NOMO-1 (cell line): ENCODE data around the gene GRK3.

Source experiments
- DNase-seq, 2 experiments: peaks; one replicate each; lab custom pipeline; 2025; ENCODE audit not compliant: unreplicated experiment in 2 of 2; lab: John Stamatoyannopoulos, UW

The GRK3 gene

DNA sequence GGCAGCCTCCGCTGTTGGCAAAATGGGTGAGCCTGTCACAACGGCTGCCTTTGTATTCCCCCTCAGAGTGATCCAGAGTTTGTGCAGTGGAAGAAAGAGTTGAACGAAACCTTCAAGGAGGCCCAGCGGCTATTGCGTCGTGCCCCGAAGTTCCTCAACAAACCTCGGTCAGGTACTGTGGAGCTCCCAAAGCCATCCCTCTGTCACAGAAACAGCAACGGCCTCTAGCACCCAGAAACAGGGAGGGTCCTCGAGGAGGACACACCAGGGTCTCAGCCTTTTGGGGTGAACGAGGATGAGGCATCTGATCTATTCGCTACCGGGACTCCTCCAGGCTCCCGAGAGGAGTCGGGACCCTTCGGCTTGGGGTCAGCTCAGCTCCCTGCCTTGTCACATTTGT lies 157.7 kb downstream of the GRK3 start:
- DNase-seq: no peak

- DNase-seq: no peak
These were observed 158.2 kb downstream of the GRK3 start for GRCh38 chr22:25722626-25723025.

- DNase-seq: no peak
These were observed 161.8 kb downstream of the GRK3 start for GRCh38 chr22:25726241-25726640.

- DNase-seq: no peak
These were observed 163.6 kb downstream of the GRK3 start for GRCh38 chr22:25728071-25728470.

GRCh38 chr22:25729016-25729995 lies 164.8 kb downstream of the GRK3 start:
- DNase-seq: no peak

DNA sequence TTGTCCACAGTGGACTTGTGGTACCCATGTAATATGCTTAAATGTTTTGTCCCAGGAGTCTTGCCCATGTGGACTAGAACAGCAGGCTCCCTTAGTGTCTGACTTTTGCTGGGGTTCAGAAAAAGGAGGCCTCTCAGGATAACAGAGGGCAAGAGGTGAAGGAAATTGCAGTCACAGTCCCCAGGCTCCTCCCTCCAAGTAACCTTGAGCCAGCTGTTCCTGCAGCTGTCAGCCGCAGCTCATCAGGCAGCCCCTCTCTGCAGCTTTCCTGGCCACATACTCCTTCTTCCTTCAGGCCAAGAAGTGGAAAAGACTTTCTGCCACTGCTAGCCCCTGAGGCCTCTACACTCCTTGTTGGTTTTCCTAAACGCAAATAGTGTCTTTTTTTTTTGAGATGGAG lies 171.2 kb downstream of the GRK3 start:
- DNase-seq: no peak

DNA sequence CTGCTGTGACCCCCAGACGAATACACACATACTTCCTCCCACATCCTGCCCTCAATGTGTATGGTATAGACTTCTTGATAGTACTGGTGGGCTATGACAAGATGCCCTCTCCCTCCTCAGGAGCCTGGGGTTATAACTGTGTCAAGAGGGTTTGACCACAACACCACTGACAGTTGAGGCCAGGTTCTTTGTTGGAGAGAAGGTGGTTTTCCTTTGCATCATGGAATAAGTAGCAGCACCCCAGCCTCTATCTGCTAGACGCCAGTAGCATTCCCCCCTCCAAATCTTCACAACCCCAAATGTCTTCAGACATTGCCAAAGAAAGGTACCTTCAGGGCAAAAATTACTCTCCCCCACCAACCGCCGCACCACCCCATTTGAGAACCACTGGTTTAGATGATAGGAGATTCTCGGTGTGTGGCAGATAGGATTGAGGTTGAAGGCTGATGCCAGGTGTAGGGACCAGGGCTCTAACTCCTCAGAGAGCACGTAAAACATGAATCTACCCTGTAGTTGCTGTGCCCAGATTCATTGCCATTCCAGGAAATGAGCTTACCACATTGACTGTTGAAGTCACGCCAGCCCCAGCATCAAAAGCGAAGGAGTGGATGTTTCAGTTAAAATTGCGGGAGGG lies 172.0 kb downstream of the GRK3 start:
- no peak for DNase-seq

GRCh38 chr22:25739659-25740344 lies 175.3 kb downstream of the GRK3 start:
- DNase-seq: no peak

DNA sequence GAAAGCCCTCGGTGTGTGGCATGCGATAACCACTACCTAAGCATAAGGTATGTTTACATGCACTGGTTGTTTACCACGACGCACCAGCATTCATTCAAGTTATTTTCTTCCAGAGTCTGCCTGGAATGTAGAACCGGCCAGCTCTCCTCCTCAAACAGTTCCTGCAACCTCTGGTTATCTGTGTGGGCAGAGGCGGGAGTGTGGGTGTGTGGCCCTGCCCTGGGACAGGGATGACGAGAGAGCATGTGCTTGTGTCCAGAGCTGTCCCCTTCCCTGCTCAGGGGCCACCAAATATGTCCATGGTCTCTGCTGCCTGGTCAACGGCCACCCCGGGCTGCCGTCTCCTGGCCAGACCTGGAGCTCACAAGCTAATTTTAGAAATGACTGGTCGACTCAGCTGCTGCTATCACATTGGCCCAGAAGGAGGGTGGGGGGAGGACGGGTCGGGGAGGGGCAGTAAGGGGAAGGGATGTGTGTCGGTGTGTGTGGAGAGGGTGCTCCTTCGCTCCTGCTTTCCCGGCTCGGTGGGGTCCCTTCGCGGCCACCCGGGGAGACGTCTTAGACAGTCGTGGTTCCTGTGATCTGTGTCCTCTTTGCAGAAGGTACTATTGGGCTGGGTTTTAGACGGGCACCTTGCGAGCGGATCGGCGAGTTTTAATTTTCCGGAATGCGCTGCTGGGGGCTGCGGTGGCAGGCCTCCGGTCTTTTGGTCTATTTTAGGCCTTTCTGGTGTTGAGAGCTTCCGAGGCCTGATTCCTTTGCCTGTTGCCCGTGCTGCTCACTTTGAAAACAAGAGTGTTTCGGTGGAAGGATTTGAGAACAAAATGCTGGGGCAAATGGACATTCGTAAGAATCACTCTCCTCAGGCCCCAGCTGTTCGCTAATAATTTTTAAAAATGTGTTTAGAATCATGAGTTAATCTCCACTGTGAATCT lies 177.5 kb downstream of the GRK3 start, which contains the start of gene MYO18B:
MYO18B (plus strand) TSS at position 497 of the 935 bp plus-strand sequence. CDS start 18,905 bp downstream, outside the sequence.
- no peak for DNase-seq

DNA sequence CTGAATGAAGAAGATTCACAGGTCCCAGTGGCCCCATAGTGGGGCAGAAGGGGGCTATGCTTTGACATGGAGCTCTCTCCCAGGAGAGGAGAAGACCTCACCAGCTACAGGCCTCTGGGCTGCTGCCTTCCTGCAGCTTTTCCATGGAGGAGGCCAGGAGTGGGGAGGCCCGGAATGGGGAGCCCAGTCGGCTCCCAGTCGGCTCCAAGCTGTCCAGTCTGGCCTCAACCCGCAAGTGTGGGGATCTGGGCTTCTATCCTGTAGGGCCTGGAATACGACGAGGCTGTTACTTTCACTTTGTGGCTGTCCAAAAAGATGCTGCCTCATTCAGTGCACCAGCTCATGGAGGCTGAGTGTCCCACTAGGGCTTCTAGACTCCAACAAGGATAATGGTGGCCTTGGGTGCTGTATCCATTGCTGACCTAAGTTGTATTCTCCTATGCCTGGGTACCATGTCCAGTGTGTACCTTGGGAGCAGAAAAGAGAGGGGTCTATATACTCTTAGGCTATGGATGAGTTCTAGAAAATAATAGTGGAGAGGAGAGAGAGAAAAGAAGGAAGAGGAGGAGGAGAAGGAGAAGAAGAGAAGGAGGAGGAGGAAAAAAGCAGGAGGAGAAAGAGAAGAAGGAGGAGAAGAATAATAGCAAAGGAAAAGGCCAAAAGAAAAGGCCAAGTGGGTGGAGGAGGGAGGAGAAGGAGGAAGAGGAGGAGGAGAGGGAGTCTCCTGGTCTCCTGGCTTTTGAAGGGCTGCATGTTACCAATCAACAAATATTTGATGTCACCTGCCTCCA lies 178.6 kb downstream of the GRK3 start:
- DNase-seq: no peak

DNA sequence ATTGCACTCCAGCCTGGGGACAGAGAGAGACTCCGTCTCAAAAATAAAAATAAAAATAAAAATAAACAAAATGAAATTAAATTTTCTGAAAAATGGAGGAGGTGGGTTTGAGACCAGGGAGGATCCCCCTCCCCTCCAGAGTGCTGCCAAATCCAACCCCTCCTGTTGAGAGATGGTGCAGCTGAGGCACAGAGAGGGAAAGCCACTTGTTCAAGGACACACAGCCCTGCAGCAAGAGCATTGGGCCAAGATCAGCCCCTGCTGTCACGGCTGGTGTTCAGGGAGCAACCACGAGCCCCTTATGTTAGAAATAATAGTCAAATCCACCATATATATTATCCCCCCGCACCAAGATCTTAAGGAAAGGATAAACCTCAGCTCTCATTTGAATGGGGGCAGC lies 180.2 kb downstream of the GRK3 start:
- DNase-seq: no peak

DNA sequence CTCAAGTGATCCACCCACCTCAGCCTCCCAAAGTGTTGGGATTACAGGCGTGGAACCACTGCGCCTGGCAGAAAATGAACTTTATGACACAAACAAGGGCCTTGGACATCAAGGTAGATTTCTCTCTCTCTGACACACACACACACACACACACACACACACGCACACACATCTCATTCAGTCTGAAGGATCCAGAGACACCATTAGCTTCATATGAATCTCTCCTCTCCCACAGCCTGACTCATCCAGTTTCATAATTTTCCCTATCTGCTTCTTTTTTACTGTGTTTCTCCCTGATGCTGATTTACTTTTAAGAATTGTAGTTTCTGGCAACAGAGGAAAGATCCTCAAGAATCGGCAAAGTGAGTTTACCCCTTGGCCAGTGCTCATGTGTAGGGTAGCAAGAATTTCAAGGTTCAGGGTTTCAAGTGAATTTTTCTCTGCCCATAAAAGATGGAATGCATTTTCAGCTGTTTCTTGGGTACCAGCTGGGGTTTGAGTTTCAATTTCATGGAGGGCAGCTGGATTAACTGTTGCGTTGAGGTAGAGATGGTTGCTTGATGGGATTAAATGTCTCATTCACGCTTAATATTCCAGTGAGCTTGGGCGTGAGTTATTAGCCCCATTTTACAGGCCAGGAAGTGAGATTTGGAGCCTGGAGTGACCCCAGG lies 181.0 kb downstream of the GRK3 start:
- no peak for DNase-seq

GRCh38 chr22:25746012-25746373 lies 181.5 kb downstream of the GRK3 start:
- no peak for DNase-seq

DNA sequence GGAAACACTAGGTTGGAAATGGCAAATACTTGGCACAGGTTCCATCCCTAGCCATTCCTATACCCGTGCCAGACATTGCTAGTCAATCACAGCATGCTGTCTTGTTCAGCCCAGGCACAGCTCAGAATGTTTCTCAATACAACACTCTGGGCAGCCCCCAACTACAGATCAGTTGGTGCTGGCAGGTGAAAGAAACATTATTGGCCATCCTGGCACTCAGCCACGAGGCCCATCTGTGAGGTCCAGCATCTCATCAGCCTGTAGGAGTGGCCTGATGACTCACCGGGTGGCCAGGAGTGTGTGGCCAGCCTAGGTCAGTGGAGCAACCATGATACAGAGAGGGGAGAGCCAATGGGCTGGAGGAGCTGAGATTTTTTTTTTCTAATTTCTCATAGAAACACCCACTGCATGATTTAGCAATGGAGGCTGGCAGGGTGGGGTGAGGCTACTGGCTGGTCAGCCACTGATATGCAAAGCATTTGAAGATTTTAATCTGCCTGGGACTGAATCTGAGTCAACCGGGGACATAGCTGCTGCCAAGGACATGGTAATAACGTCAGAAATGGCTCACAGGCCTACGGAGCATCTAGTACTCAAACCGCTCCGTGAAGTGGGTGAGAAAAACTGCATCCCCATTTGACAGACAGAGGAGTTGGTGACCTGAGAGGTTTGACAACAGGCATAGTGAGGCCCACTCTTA lies 182.9 kb downstream of the GRK3 start:
- DNase-seq: no peak

GRCh38 chr22:25748140-25748539 lies 183.7 kb downstream of the GRK3 start:
- no peak for DNase-seq

GRCh38 chr22:25748704-25749103 lies 184.2 kb downstream of the GRK3 start:
- DNase-seq: no peak

DNA sequence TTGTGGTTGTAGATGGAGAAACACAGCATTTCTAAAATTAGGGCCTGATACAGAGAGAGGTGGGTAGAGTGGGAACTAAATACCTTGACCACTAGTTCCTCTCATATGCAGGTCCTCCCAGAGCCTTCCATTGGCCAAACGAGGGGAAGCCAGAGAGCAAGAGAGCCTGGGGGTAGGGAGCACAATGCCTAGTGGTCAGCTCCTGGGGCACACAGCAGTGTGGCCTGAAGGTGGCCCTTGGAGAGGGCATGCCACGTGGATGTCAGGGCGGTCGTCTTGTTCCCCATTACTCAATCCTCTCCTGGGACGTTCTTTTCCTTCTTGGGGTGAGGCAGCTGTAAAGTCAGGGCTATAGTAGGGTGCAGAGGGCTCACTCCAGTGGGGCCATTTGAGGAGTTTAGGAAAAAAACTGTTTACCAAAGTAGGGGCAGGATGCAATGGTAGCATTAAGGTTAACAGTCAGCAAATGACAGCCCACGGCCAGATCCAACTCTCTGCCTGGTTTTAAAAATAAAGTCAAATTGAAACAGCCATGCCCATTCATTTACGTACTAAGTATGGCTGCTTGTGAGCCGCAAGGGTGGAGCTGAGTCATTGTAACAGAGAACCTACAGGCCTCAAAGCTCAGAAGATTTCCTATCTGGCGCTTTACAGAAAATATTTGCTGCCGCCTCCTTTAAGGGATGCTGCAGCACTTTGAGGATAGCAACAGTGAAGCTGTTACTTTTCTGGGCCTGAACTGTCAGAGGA lies 185.1 kb downstream of the GRK3 start:
- no peak for DNase-seq
